Measurements from ENCODE around the gene PPP4R3B.
"Not testable (repeated sequence)": the region's sequence is repeated elsewhere in the genome, so short reads cannot be mapped to it uniquely, and the experiment has no call there.

PPP4R3B gene

GRCh38 chr2:55595536-55595935 is 21.9 kb downstream of the PPP4R3B start:
- no peak for DNase-seq

- no peak for DNase-seq
Observed at GRCh38 chr2:55592130-55592529, 25.3 kb downstream of the PPP4R3B start.

DNA sequence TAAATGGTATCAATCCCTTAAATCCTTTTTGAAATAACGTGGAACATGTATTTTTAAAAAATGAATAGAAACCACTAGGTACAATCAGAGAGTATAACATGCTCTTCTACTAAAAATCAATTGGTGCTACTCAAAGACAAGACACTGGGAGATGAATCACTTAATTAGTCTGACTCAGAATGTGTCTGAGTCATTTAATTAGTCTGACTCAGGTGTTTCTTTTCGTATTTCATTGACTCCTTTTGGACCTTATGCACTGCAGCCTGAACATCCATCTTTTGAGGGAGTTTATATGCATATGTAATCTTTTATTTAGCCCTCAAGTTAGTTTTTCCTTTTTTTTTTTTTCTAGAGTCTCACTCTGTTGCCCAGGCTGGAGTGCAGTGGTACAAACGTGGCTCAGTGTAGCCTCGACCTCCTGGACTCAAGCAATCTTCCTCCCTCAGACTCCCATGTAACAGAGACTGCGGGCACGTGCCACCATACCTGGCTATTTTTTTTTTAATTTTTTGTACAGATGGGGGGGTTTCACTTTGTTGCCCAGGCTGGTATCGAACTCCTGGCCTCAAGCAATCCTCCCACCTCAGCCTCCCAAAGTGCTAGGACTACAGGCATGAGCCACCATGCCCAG is 26.5 kb downstream of the PPP4R3B start:
- DNase-seq: no peak

DNA sequence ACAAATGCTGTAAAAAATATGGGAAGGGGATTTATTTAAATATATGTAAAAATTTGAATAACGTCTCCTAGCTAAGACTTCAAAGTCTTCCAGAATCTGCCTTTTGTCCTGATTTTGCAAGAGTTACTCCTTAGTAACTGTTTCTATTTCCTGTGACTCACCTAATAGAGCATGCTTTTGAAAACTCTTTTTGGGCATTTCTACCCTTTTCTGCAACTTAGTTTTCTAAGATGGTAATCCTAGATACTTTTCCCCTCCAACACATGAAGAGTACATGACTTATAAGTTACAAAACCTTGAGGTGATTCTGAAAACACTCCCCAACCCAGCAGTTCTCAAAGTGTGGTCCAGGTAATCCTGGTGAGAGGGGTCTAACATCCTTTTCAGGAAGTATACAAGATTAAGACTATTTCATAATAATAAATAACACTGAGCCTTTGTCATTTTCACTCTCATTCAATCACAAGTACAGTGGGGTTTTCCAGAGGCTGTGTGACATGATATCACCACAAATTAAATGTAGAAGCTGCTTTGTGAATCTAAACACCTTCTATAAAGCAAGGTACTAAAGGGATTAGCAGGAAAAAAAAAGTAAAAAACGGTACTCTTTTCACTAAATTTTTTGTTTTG is 31.9 kb downstream of the PPP4R3B start:
- DNase-seq: no peak

DNA sequence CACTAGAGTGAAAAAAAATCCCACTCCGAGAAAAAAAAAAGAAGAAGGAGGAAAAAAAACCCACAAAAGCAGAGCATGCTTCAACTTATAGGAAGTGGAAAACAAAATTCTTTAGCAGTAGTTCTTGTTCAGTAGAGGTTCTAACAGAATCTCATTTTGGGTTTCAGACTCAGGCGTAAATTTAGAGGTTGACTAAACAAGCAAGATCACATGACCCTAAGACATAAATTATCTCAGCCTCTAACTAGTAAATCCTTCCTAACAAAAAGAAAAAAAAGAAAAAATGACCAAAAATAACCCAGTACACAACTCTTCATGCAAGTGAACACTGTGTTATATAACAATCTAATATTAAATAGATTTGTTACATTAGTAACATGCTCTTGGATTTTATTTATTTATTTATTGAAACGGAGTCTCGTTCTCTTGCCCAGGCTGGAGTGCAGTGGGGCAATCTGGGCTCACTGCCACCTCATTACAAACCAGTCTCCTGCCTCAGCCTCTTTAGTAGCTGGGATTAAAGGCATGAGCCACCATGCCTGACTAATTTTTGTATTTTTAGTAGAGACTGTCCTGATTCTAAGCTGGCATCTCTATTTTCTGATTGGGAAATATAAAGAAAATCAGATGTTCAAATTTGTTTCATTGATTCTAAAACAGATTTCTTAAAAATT is 35.4 kb downstream of the PPP4R3B start:
- no peak for DNase-seq

DNA sequence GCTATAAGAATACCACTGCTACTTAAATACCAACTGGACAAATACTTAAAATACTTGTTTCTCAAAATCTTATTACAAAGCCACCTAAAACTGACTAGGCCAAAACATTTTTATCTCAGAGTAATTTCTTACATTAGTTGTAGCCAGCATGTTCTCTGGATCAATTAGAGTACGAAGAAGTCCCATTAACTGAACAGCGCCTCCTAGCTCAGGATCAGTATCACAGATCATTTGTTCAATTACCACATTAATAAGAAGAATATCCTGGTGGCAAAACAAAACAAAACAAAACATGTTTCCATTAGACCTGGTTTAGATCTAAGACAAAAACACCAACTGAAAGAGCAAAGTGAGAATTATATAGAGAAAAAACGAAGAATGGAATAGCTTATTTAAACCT is 36.0 kb downstream of the PPP4R3B start:
- peak in 1 of 2 experiments; percentile 23 for DNase-seq

DNA sequence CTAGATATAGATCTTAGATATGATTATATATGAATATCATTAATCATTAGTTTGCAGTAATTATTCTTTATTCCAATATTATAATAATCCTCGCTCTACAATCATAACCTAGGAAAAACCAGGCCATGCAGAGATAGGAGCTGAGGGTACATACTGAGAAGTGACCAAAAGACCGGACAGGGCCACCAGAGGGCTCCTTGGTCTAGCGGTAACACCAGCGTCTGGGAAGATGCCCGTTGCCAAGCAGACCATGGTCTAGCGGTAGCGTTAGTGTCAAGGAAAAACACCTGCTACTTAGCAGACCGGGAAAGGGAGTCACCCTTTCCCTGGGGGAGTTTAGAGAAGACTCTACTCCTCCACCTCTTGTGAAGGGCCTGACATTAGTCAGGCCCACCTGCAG is 48.4 kb downstream of the PPP4R3B start:
- DNase-seq: not testable (repeated sequence)

GRCh38 chr2:55567298-55567697 is 50.1 kb downstream of the PPP4R3B start:
- DNase-seq: no peak

DNA sequence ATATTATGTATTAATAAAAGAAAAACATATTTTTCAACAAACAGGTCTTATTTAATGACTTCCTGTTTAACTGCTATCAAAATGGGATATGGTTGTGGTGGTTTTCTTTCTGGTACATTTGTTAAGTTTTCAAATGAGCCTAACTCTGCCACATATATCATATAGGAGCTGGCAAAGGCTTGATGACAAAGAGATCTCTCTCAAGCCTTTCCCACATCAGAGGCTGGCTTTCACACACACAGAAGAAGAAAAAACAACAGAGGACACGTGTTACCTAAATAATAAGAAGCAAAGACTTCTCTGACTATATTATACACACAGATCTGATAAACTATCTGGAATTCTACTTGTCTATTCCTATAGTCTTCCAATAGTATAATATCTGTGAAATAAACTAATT is 51.8 kb downstream of the PPP4R3B start:
- DNase-seq: no peak

DNA sequence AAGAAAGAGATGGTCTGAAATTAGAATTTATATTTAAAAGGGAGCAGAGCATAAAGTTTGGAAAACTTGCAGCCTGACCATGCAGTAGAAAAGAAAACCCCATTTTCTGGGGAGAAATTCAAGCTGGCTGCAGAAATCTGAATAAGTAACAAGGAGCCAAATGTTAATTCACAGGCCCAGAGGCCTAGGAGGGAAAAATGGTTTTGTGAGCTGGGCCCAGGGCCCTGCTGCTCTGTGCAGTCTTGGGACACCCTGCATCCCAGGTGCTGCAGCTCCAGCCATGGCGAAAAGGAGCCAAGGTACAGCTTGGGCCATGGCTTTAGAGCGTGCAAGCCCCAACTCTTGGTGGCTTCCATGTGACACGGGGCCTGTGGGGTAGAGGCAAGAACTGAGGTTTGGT is 56.6 kb downstream of the PPP4R3B start:
- no peak for DNase-seq

GRCh38 chr2:55556809-55557208 is 60.6 kb downstream of the PPP4R3B start:
- DNase-seq: no peak

DNA sequence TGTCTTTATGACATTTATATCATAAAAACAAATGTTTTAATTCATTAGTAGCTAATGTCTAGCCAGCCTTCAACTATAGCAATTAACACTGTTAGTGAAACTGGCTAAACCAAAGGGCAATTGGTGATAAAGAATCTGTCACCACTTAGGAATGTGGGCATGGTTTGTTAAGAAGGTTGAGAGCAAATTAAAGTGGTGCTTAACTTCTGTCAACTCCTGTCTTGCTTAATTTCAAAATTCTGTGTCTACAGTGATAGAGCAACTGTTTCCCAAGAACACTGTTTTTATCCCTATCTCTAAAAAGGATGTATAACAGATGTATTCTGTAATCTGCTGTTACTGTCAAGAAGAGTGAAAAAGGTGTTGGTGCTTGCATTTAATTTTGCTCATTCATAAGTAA is 61.4 kb downstream of the PPP4R3B start:
- DNase-seq: no peak

DNA sequence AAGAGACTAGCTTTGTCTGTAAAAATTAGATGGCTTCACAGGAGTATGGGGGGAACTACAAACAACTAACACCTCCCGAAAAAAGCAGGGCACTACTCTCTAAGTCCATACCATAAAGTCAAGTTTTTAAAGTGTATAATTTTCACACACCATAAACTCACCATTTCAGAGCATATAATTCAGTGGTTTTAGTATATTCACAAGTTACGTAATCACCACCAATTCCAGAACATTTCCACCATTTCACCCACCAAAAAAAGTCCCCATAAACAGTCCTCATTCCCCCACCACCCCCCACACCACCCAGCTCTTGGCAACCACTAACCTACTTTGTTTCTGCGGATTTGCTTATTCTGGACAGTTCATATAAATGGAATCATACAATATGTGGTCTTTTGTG is 64.1 kb downstream of the PPP4R3B start:
- DNase-seq: no peak

DNA sequence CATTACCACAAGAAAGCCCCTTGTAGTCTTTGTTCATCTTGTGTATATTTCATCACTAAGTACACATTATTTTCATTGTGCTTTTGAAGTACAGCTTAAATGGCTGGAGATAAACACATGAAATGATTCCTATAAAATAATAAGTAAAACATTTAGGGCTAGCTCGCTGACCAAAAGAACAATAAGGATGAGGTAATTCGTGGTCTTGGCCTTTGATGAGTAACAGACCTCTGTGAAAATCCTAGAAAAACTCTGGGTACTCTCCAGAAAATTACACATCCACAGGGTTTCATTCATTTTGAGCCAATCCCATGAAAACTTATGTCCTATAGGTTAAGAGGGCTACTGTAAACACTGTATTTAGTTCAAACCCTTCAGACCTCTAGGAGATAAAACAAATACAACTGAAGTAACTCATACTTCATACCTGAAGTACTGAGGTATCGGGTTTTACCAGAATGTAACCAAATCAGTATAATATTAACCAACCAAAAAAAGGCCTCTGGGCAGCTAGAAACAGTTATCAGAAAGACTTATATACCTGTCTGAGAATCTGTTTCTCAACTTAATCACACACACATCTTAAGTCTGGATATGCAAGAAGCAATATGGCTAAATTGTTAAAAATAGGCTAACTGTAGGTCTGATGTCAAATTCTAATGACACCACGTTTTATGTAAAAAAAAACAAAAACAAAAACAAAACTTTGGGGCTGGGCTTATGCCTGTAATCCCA is 66.9 kb downstream of the PPP4R3B start:
- DNase-seq: no peak

DNA sequence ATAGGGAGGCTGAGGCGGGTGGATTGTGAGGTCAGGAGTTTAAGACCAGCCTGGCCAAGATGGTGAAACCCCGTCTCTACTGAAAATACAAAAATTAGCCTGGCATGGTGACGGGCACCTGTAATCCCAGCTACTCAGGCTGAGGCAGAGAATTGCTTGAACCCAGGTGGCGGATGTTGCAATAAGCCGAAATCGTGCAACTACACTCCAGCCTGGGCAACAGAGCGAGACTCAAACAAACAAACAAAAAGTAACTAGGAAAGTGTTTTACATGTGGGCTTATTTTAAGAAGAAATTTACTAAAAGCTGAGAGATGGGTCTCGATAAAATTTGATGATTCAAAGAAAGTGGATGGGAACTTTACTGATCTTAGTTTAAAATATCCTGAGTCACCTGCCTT is 69.7 kb downstream of the PPP4R3B start:
- DNase-seq: not testable (repeated sequence)

GRCh38 chr2:55547001-55547400 is 70.4 kb downstream of the PPP4R3B start:
- no peak for DNase-seq

- DNase-seq: peak in 1 of 2 experiments; percentile 1
Observed at GRCh38 chr2:55530539-55531081, 86.8 kb downstream of the PPP4R3B start.

GRCh38 chr2:55526174-55526573 is 91.2 kb downstream of the PPP4R3B start:
- no peak for DNase-seq

- no peak for DNase-seq
Observed at GRCh38 chr2:55524884-55525437, 92.5 kb downstream of the PPP4R3B start.

DNA sequence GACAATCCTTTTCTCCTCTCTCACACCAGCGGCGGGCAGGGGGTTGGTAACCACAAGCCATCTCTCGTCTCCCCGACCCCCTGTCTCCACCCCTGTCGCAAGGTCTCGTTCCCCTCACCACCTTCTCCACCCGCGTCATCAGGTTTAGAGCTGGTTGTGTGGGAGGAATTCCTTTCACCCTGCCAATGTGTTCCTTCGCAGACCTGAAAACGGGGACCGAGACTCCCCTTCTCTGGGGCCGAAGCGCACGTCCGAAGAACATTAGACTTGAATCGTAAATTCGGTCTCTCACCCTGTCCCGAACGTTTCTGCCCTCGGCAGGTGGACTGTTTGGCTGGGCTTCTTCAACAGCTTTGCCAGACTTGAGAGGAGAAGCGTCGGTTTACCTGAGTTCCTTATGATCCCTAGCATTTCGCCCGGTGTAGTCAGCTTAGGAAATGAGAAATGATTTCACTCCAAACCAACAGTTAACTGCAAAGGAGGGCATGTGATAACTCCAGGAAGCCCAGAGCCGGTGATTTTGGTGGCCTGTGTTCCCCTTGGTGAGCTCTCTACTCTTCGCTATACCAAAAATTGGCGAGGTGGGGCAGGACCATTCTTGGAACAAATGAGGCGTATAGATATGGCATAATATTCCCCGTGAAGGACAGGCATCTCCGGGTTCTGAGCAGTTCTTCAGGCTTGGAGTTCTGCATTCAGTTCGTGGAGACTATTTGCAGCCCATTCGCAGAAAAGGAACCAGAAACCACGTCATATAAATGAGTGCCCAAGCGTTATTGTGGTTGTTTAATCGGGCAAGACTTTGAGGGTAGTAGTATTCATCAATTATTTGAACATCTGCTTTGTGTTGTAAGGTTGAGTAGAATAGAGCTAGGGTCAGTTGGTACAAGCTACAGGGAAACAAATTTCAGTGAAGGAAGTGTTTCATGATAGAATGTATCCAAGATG is 97.2 kb downstream of the PPP4R3B start:
- peak; percentile 41 to 71 for DNase-seq

DNA sequence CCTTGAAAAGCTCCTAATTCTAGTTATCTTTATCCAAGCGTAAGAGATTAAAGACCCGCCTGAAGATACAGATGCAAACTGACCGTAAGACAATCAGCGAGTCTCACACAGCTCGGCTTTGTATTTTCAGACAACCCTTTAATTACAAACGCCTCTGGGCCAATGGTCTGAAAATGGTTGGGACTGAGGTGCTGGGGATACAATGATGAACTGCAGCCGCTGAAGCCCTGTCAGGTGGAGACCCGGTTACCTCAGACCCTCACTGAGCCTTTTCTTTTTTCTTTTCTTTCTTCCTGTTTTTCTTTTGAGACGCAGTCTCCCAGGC is 98.6 kb downstream of the PPP4R3B start:
- peak; percentile 18 to 41 for DNase-seq

- DNase-seq: peak; percentile 42 to 66
Observed at GRCh38 chr2:55511508-55512124, 105.8 kb downstream of the PPP4R3B start.

Measured in NCI-H526 (cell line).